Spleen (tissue), 11 donors: Measurements from ENCODE around the gene KIAA1328. TPM values are rescaled to one million over a fixed set of nuclear protein-coding genes. Genes with fewer than 3 reads are reported as not detected.

ENCODE experiments used
- DNase-seq: peaks from one replicate; pipeline ENCODE4 v3.0.0-alpha.2; 2020
- H3K27ac ChIP-seq, 8 donors: fragments of 200-600 bp; sonication (generic) in 7 of 8; 1 replicate in 4 of 8; 2 replicates in 4 of 8; pipeline versions ENCODE4 v1.5.0 to v1.8.0; 2016 to 2021; ENCODE audit warnings: inconsistent platforms in 4 of 8, mild to moderate bottlenecking in 4 of 8, moderate library complexity in 1 of 8
- H3K27me3 ChIP-seq, 7 donors: fragments of 200-600 bp; sonication (generic) in 6 of 7; replicated peaks in 1 of 7; 1 replicate in 4 of 7; 2 replicates in 3 of 7; pipeline versions ENCODE4 v1.5.0 to v1.8.0; 2016 to 2021; ENCODE audit warnings: inconsistent platforms in 3 of 7, mild to moderate bottlenecking in 1 of 7
- H3K36me3 ChIP-seq, 6 donors: fragments of 200-600 bp; sonication (generic) in 5 of 6; 1 replicate in 4 of 6; 2 replicates in 2 of 6; pipeline versions ENCODE4 v1.5.0 to v1.8.0; 2016 to 2021; ENCODE audit warnings: inconsistent platforms in 2 of 6
- H3K4me1 ChIP-seq, 6 donors: fragments of 200-600 bp; sonication (generic) in 5 of 6; 1 replicate in 3 of 6; 2 replicates in 3 of 6; pipeline versions ENCODE4 v1.5.0 to v1.8.0; 2016 to 2021; ENCODE audit warnings: inconsistent platforms in 3 of 6
- H3K4me3 ChIP-seq, 8 donors: fragments of 200-600 bp; sonication (generic) in 7 of 8; 1 replicate in 4 of 8; 2 replicates in 4 of 8; pipeline versions ENCODE4 v1.5.0 to v1.8.0; 2016 to 2021; ENCODE audit warnings: inconsistent platforms in 4 of 8, mild to moderate bottlenecking in 4 of 8, moderate library complexity in 2 of 8
- H3K9me3 ChIP-seq, 8 donors: fragments of 200-600 bp; sonication (generic) in 7 of 8; 1 replicate in 4 of 8; 2 replicates in 4 of 8; pipeline versions ENCODE4 v1.5.0 to v1.8.0; 2016 to 2021; ENCODE audit warnings: inconsistent platforms in 4 of 8
- CTCF ChIP-seq, 11 experiments: fragments of 200-600 bp in 7 of 11; fragments of 450-650 bp in 4 of 11; sonication (generic) in 4 of 11; IDR thresholded peaks in 8 of 11; conservative IDR thresholded peaks in 3 of 11; 1 replicate in 7 of 11; 2 replicates in 4 of 11; pipeline versions ENCODE4 v1.4.0 to v1.8.0; 2016 to 2021; ENCODE audit warnings: antibody characterized with exemption in 11 of 11, inconsistent platforms in 4 of 11, mild to moderate bottlenecking in 1 of 11
- POLR2A ChIP-seq, 3 donors: fragments of 450-650 bp; IDR thresholded peaks; one replicate each; pipeline ENCODE4 v1.5.1; 2017; ENCODE audit warnings: antibody characterized with exemption in 3 of 3, mild to moderate bottlenecking in 1 of 3
- POLR2AphosphoS5 ChIP-seq, 3 donors: sonication (generic); formaldehyde crosslinking; IDR thresholded peaks; one replicate each; pipeline ENCODE4 v1.5.1; 2017; ENCODE audit warnings: antibody characterized with exemption in 3 of 3
- WGBS, 5 donors: extraction: QIAGEN DNeasy Blood & Tissue Kit in 3 of 5; methylation state at CpG; one replicate each; pipeline versions ENCODE4 v1.1.5 to v1.1.7; 2013 to 2018; 5-methylcytosine and 5-hydroxymethylcytosine counted together
- intact Hi-C: fragments of 100-400 bp; cut with DNase I; formaldehyde crosslinking; loops from one replicate; pipeline ENCODE4 v1.15.0; 2023; ENCODE audit warnings: low total_unique reads
- polyA plus RNA-seq, 3 donors: library from polyadenylated mRNA; stranded (reverse); fragments of 200-250 nt; gene quantifications; one replicate each; pipeline ENCODE4 v1.2.1, GENCODE V29; 2013
- total RNA-seq, 7 donors: library from RNA; depleted of rRNA in 3 of 7; stranded (reverse); fragments of >200 nt in 3 of 7; fragmentation: NEBNext Ultra II Directional in 4 of 7; extraction: Animal tissue kit (Norgen Biotek cat#: 25700) in 4 of 7; gene quantifications; one replicate each; pipeline versions ENCODE4 v1.1.0 to v1.2.1, GENCODE V29; 2016 to 2021
- donor health status: healthy with polysubstance abuse.
- donor health status: DM: no; HTN: no; CAD: no; lungs with moderate emphysema.
- donor health status: DM: no; HTN: no; CAD: no.
- donor health status: Bipolar disorder and iron deficiency.
- donor health status: healthy.
- donor health status: DM: no; HTN: no; CAD: no.
- donor health status: DM: yes; HTN: yes; CAD: no.

KIAA1328 gene
- total and polyA plus RNA-seq, 10 donors: 1.9 to 27.1 (median 14.9) TPM

GRCh38 chr18:37012452-37012851 lies 183.5 kb downstream of the KIAA1328 start:
- H3K27me3 ChIP-seq: no peaks in the 10 kb centered on the region
- no peaks in the 10 kb centered on the region for H3K4me1 ChIP-seq
- TF ChIP-seq POLR2A (IDR thresholded peaks at IDR 0.05): no peak
- no peak for TF ChIP-seq POLR2AphosphoS5 (IDR thresholded peaks at IDR 0.05)
- TF ChIP-seq CTCF (IDR thresholded peaks at IDR 0.05 in 8 of 11, conservative IDR thresholded peaks at IDR 0.05 in 3 of 11): no peak

GRCh38 chr18:37019157-37019827 lies 190.4 kb downstream of the KIAA1328 start:
- WGBS, 5 donors: 87 to 95% (median 88%) methylated on average over 7 of the region's 7 CpGs
- Histone ChIP-seq H3K4me1 (no peaks in the 10 kb centered on the region), H3K4me3 (no peak overlapping the region), H3K27me3 (no peaks in the 10 kb centered on the region), H3K36me3 (peaks cover 0 to 17% (median 3%) of the 10 kb centered on the region in 6 donors), H3K9me3 (peaks cover 10 to 64% (median 59%) of the 10 kb centered on the region in 8 donors), H3K27ac (no peak overlapping the region)
- no peak for DNase-seq
- intact Hi-C loops: no loop called here
- TF ChIP-seq CTCF (IDR thresholded peaks at IDR 0.05 in 8 of 11, conservative IDR thresholded peaks at IDR 0.05 in 3 of 11) (no peak), POLR2A (IDR thresholded peaks at IDR 0.05) (no peak), POLR2AphosphoS5 (IDR thresholded peaks at IDR 0.05) (no peak)

More at GRCh38 chr18:37012452-37012851, 183.5 kb downstream of the KIAA1328 start:
- peaks cover 10 to 50% (median 42%) of the 10 kb centered on the region in 8 donors for H3K9me3 ChIP-seq
- no peak for DNase-seq
- intact Hi-C loops: no loop called here
- no peaks in the 10 kb centered on the region for H3K36me3 ChIP-seq
- H3K4me3 ChIP-seq: no peak overlapping the region
- no peak overlapping the region for H3K27ac ChIP-seq

- no peak for DNase-seq
- Histone ChIP-seq H3K27me3 (no peaks in the 10 kb centered on the region), H3K27ac (no peak overlapping the region), H3K4me1 (no peaks in the 10 kb centered on the region), H3K4me3 (no peak overlapping the region), H3K9me3 (peaks cover 0 to 49% (median 41%) of the 10 kb centered on the region in 8 donors), H3K36me3 (peaks cover 0 to 13% (median 4%) of the 10 kb centered on the region in 6 donors)
- TF ChIP-seq POLR2A (IDR thresholded peaks at IDR 0.05) (no peak), CTCF (IDR thresholded peaks at IDR 0.05 in 8 of 11, conservative IDR thresholded peaks at IDR 0.05 in 3 of 11) (no peak), POLR2AphosphoS5 (IDR thresholded peaks at IDR 0.05) (no peak)
- 89 to 96% (median 95%) methylated on average over 2 of the region's 2 CpGs for WGBS, 5 donors
- intact Hi-C loops: no loop called here
Observed at GRCh38 chr18:37033419-37033818, 204.5 kb downstream of the KIAA1328 start.

GRCh38 chr18:37042381-37042780 lies 213.5 kb downstream of the KIAA1328 start:
- 95 to 100% (median 98%) methylated on average over 2 of the region's 2 CpGs for WGBS, 5 donors
- Histone ChIP-seq H3K4me1 (no peaks in the 10 kb centered on the region), H3K27me3 (no peaks in the 10 kb centered on the region), H3K27ac (no peak overlapping the region), H3K4me3 (no peak overlapping the region), H3K36me3 (peaks cover 0 to 16% (median 0%) of the 10 kb centered on the region in 6 donors), H3K9me3 (peaks cover 9 to 80% (median 64%) of the 10 kb centered on the region in 8 donors)
- no peak for DNase-seq
- intact Hi-C loops: no loop called here
- no peak for TF ChIP-seq CTCF (IDR thresholded peaks at IDR 0.05 in 8 of 11, conservative IDR thresholded peaks at IDR 0.05 in 3 of 11)
- TF ChIP-seq POLR2A (IDR thresholded peaks at IDR 0.05): no peak
- no peak for TF ChIP-seq POLR2AphosphoS5 (IDR thresholded peaks at IDR 0.05)
